T-helper 1 cell treated with Interleukin-12 subunit alpha and Interleukin-12 subunit beta and Interleukin-4 antibody, amounts not matched to agents 30 ng/mL and 1 ng/mL, for 36 hours (primary cell): ENCODE results near the gene OR4D9. TPM values are rescaled to one million over a fixed set of nuclear protein-coding genes. Genes with fewer than 3 reads are reported as not detected.

Experiments
- intact Hi-C: fragments of 100-400 bp; cut with micrococcal nuclease; formaldehyde crosslinking; loops from one replicate; pipeline ENCODE4 v1.15.1; 2024
- total RNA-seq: library from RNA; stranded (reverse); gene quantifications from 2 replicates; pipeline ENCODE4 v1.2.3, GENCODE V29; 2022

Gene OR4D9
- total RNA-seq, 1 donor from 2014 or later, result not detected

- intact Hi-C loops, result loop anchor here (1.0 to 10.0 kb wide), 11 partner anchors 10 to 1896 kb away; partner anchors contain the start of genes CLP1, DTX4, FAM111A and FAM111B
These were observed 39.1 kb downstream of the OR4D9 start for GRCh38 chr11:59550368-59550841.

GRCh38 chr11:59550842-59551658 lies 39.7 kb downstream of the OR4D9 start:
- intact Hi-C loops, result loop anchor here (1.0 to 10.0 kb wide), 11 partner anchors 9 to 1896 kb away; partner anchors contain the start of genes CLP1, DTX4, FAM111A and FAM111B

DNA sequence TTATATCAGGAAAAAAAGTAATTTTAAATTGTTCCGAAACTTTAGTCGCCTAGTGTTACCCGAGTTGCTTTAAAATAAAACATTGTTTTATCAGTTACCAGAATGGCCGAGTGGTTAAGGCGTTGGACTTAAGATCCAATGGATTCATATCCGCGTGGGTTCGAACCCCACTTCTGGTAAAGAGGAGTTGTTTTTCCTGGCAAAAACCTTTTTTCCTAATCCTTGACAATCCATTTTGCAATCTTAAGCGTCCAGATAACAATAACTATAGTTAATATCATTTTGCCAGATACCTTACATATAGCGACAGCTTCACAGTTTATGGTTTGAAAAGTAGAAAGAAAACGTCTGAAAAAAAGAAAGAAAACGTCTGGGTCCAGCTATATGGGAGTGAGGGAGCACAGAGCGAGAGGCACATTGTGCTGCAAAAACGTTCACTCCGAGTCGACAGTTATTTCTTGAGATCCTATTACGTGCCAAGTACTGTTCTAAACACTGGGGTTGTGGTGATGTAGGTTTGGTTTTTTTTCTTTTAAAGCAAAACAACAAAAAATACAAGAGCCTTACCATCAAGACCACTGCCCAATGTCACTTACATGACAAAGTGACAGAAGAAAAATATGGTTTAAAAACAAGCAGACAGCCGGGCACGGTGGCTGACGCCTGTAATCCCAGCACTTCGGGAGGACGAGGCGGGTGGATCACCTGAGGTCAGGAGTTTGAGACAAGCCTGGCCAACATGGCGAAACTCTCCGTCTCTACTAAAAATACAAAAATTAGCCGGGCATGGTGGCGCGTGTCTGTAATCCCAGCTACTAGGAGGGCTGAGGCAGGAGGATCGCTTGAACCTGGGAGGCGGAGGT lies 40.6 kb downstream of the OR4D9 start:
- intact Hi-C loops, result loop anchor here (2.0 to 10.0 kb wide), 5 partner anchors 203 to 1897 kb away; partner anchors contain the start of genes CLP1, DTX4, FAM111B and MRPL16

GRCh38 chr11:59552844-59553243 lies 41.5 kb downstream of the OR4D9 start:
- intact Hi-C loops, result loop anchor here (5.0 to 10.0 kb wide), 3 partner anchors 381 to 1898 kb away; partner anchors contain the start of genes CLP1, DTX4 and FAM111B

GRCh38 chr11:59553323-59553722 lies 42.0 kb downstream of the OR4D9 start:
- intact Hi-C loops, result loop anchor here (5.0 to 10.0 kb wide), 3 partner anchors 381 to 1899 kb away; partner anchors contain the start of genes CLP1, DTX4 and FAM111B

DNA sequence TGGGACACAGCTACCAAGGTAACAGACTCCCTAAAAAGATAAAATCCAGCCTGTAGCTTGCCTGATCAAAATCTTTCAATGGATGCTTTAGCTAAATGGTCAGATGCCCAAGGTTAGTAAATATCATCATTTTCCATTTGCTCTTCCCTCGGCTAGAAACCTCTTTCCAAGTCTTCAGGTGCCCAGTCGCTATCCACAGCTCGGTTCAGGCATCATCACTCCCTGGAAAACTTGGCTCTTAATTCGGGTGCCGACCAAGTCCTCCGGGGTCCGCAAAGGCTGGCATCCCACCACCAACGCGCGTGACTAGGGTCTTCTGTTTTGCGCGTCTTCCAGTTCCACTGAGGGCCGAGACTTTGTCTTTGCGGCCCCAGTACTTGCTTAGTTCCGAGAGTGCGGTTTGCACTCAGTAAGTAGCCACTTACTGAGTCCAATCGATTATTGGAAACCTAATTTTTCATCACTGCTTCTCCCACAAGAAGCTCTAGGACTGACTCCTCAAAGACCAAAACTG lies 44.3 kb downstream of the OR4D9 start:
- intact Hi-C loops, result loop anchor here (5.0 to 10.0 kb wide), 3 partner anchors 451 to 1901 kb away; partner anchors contain the start of genes CCDC86, CLP1 and FAM111B

- intact Hi-C loops, result loop anchor here (5.0 to 10.0 kb wide), 3 partner anchors 452 to 1902 kb away; partner anchors contain the start of genes CCDC86, CLP1 and FAM111B
These were observed 45.0 kb downstream of the OR4D9 start for GRCh38 chr11:59556115-59556916.

DNA sequence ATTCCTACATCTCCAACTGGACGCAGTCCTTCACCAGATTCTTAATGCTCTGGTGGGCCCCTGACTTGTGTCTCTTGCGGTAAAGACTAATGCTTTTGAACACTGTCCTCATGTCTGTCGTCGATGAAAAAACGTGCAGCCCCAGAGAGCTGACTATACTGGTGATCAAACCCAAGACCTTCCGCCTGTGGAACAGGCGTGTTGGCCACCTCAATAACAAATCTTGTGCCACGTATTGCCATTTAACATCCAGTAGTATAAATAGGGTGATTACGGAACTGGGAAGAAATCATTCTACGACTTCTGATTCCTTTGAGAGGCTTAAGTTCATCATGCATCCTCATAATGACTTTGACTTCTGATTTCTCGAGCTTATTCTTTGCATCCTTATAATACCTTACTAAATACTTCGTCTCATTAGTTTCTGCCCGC lies 45.6 kb downstream of the OR4D9 start:
- intact Hi-C loops, result loop anchor here (5.0 to 10.0 kb wide), 3 partner anchors 452 to 1902 kb away; partner anchors contain the start of genes CCDC86, CLP1 and FAM111B

DNA sequence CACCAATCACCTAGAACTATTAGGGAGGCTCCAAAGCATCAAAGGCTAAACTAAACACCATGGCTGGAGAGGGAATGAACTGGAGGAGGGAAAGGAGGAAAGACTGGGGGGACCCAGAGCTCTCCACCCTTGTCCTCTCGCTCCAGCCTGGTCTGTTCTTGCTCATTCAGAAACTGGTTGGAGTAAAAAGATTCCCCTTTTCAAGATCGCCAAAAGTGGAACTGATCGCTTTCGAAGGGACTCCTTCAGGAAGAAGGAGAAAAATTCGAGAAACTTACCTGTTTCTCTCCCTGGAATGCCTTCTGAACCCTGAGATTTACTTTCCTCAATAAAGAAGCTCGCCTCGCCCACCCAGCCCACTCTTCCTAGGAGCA lies 46.9 kb downstream of the OR4D9 start:
- intact Hi-C loops, result loop anchor here (5.0 to 10.0 kb wide), 3 partner anchors 453 to 1903 kb away; partner anchors contain the start of genes CCDC86, CLP1 and FAM111B

GRCh38 chr11:59559886-59560285 lies 48.5 kb downstream of the OR4D9 start:
- intact Hi-C loops, result loop anchor here (1.0 to 10.0 kb wide), 10 partner anchors 10 to 1905 kb away; partner anchors contain the start of genes CCDC86, CLP1, FAM111B and MED19

DNA sequence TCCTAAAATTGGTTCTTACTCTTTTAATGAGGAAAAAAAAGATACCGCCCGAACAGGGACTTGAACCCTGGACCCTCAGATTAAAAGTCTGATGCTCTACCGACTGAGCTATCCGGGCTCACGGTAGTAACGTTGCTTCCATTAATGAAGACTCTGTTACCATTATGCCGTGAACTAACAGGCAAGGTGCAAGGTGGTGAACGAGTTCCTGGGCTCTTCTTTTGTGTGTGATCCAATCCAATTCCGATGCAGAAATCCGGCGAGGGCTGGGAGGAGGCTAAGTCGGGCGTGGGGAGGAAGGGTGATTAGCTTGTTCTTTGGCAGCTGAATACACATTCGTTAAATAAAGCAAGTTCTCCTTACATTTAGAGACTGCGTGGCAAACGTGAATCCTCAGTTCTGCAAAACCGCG lies 49.0 kb downstream of the OR4D9 start:
- intact Hi-C loops, result loop anchor here (1.0 to 10.0 kb wide), 7 partner anchors 10 to 1845 kb away; partner anchors contain the start of genes MED19, MRPL16, OSBP and PATL1

- intact Hi-C loops, result loop anchor here (1.0 to 10.0 kb wide), 7 partner anchors 11 to 1846 kb away; partner anchors contain the start of genes MED19, MRPL16, OSBP and PATL1
These were observed 49.5 kb downstream of the OR4D9 start for GRCh38 chr11:59560702-59561473.

DNA sequence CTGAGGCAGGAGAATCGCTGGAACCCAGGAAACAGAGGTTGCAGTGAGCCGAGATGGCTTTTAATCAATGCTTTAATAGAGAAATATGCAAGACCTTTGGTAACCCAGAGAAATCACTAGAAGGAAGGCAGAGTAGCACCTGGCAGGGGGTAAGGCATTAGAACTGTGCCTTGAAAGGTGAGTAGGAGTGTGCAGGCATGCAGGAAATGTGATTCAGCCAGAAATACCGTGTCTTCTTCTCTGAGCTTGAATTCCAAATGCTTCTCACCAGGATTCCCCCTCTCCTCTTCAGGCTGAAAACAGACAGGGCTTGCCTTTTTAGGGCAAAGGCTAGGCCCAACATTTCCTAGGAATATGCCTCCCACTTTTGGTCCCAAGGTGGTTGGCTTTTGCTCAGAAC lies 51.0 kb downstream of the OR4D9 start:
- intact Hi-C loops, result loop anchor here (5.0 to 10.0 kb wide), 2 partner anchors 885 to 1847 kb away; partner anchors contain the start of genes MED19 and TMX2

Other genes with a start within 250 kb of the OR4D9 start
- gene OR5AN1, start 152.6 kb upstream of the OR4D9 start, total RNA-seq, result not detected in 2 replicates
- gene OR5A2, start 85.1 kb upstream of the OR4D9 start, total RNA-seq, result not detected in 2 replicates
- not detected in 2 replicates for gene OR5A1, start 75.1 kb upstream of the OR4D9 start, total RNA-seq
- not detected in 2 replicates for gene OR4D6, start 54.6 kb upstream of the OR4D9 start, total RNA-seq
- not detected in 2 replicates for gene OR4D10, start 38.2 kb upstream of the OR4D9 start, total RNA-seq
- not detected in 2 replicates for gene OR4D11, start 8.0 kb upstream of the OR4D9 start, total RNA-seq
- gene OSBP, start 104.2 kb downstream of the OR4D9 start, total RNA-seq, result 39.8 and 45.7 TPM in 2 replicates
- 57.6 and 60.8 TPM in 2 replicates for gene PATL1, start 157.5 kb downstream of the OR4D9 start, total RNA-seq
- gene OR10V1, start 202.3 kb downstream of the OR4D9 start, total RNA-seq, result not detected in 2 replicates
- 88.0 and 94.7 TPM in 2 replicates for gene STX3, start 243.8 kb downstream of the OR4D9 start, total RNA-seq